ENCODE measurements around the gene TARDBP.
"Not testable (repeated sequence)": the region's sequence is repeated elsewhere in the genome, so short reads cannot be mapped to it uniquely, and the experiment has no call there.

The TARDBP gene

DNA sequence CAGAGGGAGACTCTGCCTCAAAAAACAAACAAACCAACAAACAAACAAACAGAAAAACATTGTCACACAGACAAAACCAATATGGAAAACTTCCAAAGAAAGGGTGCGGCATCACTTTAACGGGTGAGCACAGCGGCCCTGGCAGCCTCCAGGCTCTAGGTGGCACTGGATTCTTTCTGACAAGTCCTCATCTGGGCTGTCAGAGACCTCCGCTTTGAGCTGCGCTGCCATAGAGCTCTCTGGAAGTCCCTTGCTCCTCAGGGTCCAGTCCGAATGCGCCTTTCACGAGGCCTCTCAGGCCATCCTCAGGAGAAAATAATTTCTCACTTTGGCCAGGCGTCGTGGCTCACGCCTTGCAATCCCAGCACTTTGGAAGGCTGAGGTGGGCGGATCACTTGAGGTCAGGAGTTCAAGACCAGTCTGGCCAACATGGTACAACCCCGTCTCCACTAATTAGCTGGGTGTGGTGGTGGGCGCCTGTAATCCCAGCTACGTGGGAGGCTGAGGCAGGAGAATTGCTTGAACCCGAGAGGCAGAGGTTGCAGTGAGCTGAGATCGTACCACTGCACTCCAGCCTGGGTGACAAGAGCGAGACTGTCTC, 51.6 kb downstream of the TARDBP start:
- DNase-seq: peak; percentile 69
- TF ChIP-seq CTCF (IDR thresholded peaks at IDR 0.05; ENCODE audit: low read depth, low read length): peak; percentile 63
- H3K27me3 ChIP-seq (ENCODE audit: insufficient read depth, low read depth, severe bottlenecking); H3K27ac ChIP-seq; H3K9me3 ChIP-seq (ENCODE audit: severe bottlenecking); H3K4me3 ChIP-seq (ENCODE audit: low read depth, low read length): not testable (repeated sequence)
- H3K36me3 ChIP-seq: peaks cover 59% of the 10 kb centered on the region

DNA sequence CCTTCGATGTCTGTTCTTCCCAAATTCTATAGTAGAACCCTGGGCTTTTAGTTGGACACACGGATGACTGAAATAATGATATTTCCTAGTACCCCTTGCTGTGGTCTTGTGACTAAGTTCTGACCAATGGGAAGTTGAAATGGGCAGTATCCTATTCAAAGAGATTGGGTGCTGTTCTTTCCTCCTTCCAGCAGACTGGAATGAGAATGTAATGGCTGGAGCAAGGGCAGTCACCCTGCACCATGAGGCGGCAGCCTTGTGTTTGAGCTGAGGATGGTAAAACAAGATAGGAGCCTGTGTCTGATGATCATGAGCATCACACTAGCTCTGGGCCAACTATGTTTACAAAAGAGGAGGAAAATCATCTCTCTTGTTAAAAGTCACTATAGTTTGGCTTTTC, 52.5 kb downstream of the TARDBP start:
- no peaks in the 10 kb centered on the region for H3K27me3 ChIP-seq (ENCODE audit: insufficient read depth, low read depth, severe bottlenecking)
- H3K4me3 ChIP-seq (ENCODE audit: low read depth, low read length): no peak overlapping the region
- no peaks in the 10 kb centered on the region for H3K9me3 ChIP-seq (ENCODE audit: severe bottlenecking)
- DNase-seq: no peak
- peaks cover 68% of the 10 kb centered on the region for H3K36me3 ChIP-seq
- H3K27ac ChIP-seq: no peak overlapping the region
- no peak for TF ChIP-seq CTCF (IDR thresholded peaks at IDR 0.05; ENCODE audit: low read depth, low read length)

- TF ChIP-seq CTCF (IDR thresholded peaks at IDR 0.05; ENCODE audit: low read depth, low read length): no peak
- H3K9me3 ChIP-seq (ENCODE audit: severe bottlenecking): no peaks in the 10 kb centered on the region
- no peak for DNase-seq
Observed at GRCh38 chr1:11065796-11066195, 53.3 kb downstream of the TARDBP start.

DNA sequence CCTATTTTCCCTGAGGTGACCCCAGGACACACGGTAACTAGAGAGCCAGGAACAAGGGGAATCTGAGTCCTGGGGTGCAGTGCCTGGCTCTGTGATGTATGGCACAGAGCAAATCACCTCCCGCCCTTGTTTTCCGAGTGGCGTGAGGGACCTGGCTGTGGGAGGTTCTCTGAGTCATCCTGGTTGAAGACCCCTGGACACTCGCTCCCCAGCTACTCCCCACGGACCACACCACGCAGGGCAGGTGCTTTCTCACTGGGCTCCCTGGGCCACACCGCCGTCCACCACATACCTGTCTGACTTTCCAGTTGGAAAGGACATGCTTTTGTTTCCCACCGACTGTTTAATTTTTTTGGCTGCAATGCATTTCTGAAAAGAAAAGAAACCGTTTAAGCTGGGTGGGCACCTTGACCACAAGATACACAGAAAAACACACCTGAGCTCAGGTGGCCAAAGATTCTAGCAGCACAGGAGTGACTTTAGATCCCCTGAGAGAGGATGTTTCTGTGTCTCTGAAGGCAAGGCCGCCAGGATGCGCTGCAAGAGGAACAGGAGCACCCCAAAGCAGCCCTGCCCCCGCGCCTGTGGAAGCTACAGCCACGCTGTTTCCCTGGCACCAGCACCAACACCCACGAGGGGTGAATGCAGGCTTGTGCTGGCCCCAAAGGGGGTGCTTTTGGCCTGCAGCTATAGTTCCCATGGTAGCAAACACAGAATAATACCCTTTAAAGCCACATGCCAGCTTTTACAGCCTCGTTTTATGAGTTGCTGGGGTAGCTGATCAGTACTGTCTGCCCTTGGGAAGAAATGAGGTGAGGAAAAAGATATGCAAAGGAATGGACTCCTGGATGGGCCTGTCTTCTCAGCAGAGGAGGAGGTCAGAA, 55.5 kb downstream of the TARDBP start:
- no peaks in the 10 kb centered on the region for H3K27me3 ChIP-seq (ENCODE audit: insufficient read depth, low read depth, severe bottlenecking)
- peaks cover 90% of the 10 kb centered on the region for H3K36me3 ChIP-seq
- no peak for TF ChIP-seq CTCF (IDR thresholded peaks at IDR 0.05; ENCODE audit: low read depth, low read length)
- no peak overlapping the region for H3K27ac ChIP-seq
- no peaks in the 10 kb centered on the region for H3K9me3 ChIP-seq (ENCODE audit: severe bottlenecking)
- no peak for DNase-seq
- no peak overlapping the region for H3K4me3 ChIP-seq (ENCODE audit: low read depth, low read length)

More at GRCh38 chr1:11065796-11066195, 53.3 kb downstream of the TARDBP start:
- H3K27me3 ChIP-seq (ENCODE audit: insufficient read depth, low read depth, severe bottlenecking): no peaks in the 10 kb centered on the region
- H3K27ac ChIP-seq: no peak overlapping the region
- peaks cover 72% of the 10 kb centered on the region for H3K36me3 ChIP-seq
- no peak overlapping the region for H3K4me3 ChIP-seq (ENCODE audit: low read depth, low read length)

- H3K4me3 ChIP-seq (ENCODE audit: low read depth, low read length): no peak overlapping the region
- H3K27me3 ChIP-seq (ENCODE audit: insufficient read depth, low read depth, severe bottlenecking): no peaks in the 10 kb centered on the region
- H3K27ac ChIP-seq: no peak overlapping the region
- no peak for DNase-seq
- H3K36me3 ChIP-seq: peaks cover 90% of the 10 kb centered on the region
- TF ChIP-seq CTCF (IDR thresholded peaks at IDR 0.05; ENCODE audit: low read depth, low read length): no peak
- no peaks in the 10 kb centered on the region for H3K9me3 ChIP-seq (ENCODE audit: severe bottlenecking)
Observed at GRCh38 chr1:11068600-11069473, 56.4 kb downstream of the TARDBP start.
